Adrenal gland (tissue), 12 donors: ENCODE results near the gene ANKZF1. TPM values are rescaled to one million over a fixed set of nuclear protein-coding genes. Genes with fewer than 3 reads are reported as not detected.
A peak's percentile ranks its signal among the peaks of the same experiment; 100 is the strongest.

Experiments
- DNase-seq, 7 donors: peaks; one replicate each; pipeline ENCODE4 v3.0.0-alpha.2; 2019 to 2020
- H3K27ac ChIP-seq, 5 donors: fragments of 200-600 bp; sonication (generic) in 4 of 5; 1 replicate in 3 of 5; 2 replicates in 2 of 5; pipeline versions ENCODE4 v1.5.1 to v1.8.0; 2016 to 2020; ENCODE audit warnings: mild to moderate bottlenecking in 1 of 5
- H3K27me3 ChIP-seq: fragments of 200-600 bp; 2 replicates; pipeline ENCODE4 v1.8.0; 2021
- H3K36me3 ChIP-seq, 2 donors: fragments of 200-600 bp; replicated peaks in 1 of 2; 1 replicate in 1 of 2; 2 replicates in 1 of 2; pipeline versions ENCODE4 v1.5.1 to v1.8.0; 2018 to 2022
- H3K4me1 ChIP-seq, 2 donors: fragments of 200-600 bp; replicated peaks in 1 of 2; 1 replicate in 1 of 2; 2 replicates in 1 of 2; pipeline versions ENCODE4 v1.5.1 to v1.8.0; 2018 to 2021
- H3K4me3 ChIP-seq, 4 donors: fragments of 200-600 bp; sonication (generic) in 3 of 4; one replicate each; pipeline ENCODE4 v1.5.1; 2016 to 2018
- H3K9me3 ChIP-seq, 3 donors: fragments of 200-600 bp; sonication (generic) in 1 of 3; replicated peaks in 1 of 3; 1 replicate in 2 of 3; 2 replicates in 1 of 3; pipeline versions ENCODE4 v1.5.1 to v1.8.0; 2016 to 2021
- CTCF ChIP-seq, 6 experiments: fragments of 450-650 bp in 4 of 6; fragments of 200-600 bp in 2 of 6; sonication (generic) in 1 of 6; IDR thresholded peaks; 1 replicate in 5 of 6; 2 replicates in 1 of 6; pipeline versions ENCODE4 v1.5.1 to v1.8.0; 2016 to 2021; ENCODE audit warnings: antibody characterized with exemption in 6 of 6, mild to moderate bottlenecking in 2 of 6, moderate library complexity in 1 of 6
- POLR2A ChIP-seq, 2 donors: fragments of 450-650 bp; IDR thresholded peaks; one replicate each; pipeline ENCODE4 v1.6.1; 2017; ENCODE audit warnings: antibody characterized with exemption in 2 of 2, mild to moderate bottlenecking in 2 of 2, moderate library complexity in 1 of 2
- WGBS, 4 donors: extraction: QIAGEN DNeasy Blood & Tissue Kit in 2 of 4; methylation state at CpG; one replicate each; pipeline versions ENCODE4 v1.1.5 to v1.1.7; 2013 to 2017; 5-methylcytosine and 5-hydroxymethylcytosine counted together
- intact Hi-C, 2 donors: fragments of 100-400 bp; cut with DNase I; formaldehyde crosslinking; loops; one replicate each; pipeline versions ENCODE4 v1.14.1 to v1.15.0; 2022 to 2023
- polyA plus RNA-seq, 3 donors: library from polyadenylated mRNA; stranded (reverse); fragments of 200-250 nt in 2 of 3; fragments of 350-450 nt in 1 of 3; fragmentation: Illumina TruSeq in 1 of 3; extraction: RNeasy Lipid Tissue Mini Kit (QIAGEN cat#74804) in 1 of 3; gene quantifications; one replicate each; pipeline ENCODE4 v1.2.3, GENCODE V29; 2013 to 2014
- total RNA-seq, 9 donors: library from RNA; depleted of rRNA in 4 of 9; stranded (reverse); fragments of >200 nt in 4 of 9; fragments of 120-200 nt in 1 of 9; fragmentation: NEBNext Ultra II Directional in 1 of 9; extraction: Animal tissue kit (Norgen Biotek cat#: 25700) in 1 of 9; gene quantifications; one replicate each; pipeline versions ENCODE4 v1.1.0 to v1.2.4, GENCODE V29; 2013 to 2023
- donor health status: healthy with polysubstance abuse.
- donor health status: Bipolar disorder and iron deficiency.
- donor health status: DM: yes; HTN: yes; CAD: no.
- donor health status: DM: no; HTN: no; CAD: no.
- donor health status: DM: no; HTN: no; CAD: no.
- donor health status: DM: yes; HTN: yes; CAD: no.

The ANKZF1 gene
- total and polyA plus RNA-seq, 12 donors: 11.5 to 93.1 (median 37.6) TPM

DNA sequence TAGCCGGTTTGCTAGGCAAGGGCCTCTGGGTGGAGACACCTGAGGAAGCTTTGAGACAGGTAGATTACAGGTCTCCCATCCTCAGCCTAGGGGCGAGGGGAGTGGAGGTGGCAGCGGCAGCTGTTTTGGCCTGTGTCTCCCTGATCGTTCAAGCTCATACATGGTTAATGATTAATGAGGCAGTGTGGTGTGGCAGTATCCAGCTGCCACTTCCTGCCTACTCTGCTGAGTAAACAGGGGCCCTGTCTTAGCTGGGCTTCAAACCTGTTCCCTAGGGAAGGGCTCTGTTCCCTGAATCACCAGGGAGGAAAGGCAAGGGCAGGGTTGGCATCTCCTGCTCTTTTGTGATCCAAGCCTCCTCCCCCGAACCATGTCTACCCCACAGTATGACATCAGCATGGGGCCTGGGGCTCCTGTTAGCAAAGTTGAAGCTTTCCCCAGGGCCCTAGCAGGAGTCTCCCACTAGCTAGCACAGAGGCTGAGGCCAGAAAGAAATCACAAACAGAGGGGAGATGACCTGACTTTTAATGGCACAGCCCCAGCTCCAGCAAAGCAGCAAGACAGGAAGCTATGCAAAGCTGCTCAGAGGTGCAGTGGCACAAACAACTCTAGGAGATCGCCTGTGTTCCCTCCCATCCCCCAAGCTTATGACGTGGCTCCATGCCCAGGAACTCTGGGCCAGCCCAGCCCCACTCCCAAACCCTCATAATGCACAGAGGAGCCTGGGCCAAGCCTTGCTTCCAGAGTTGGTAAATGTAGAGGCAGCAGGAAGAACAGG is 19.8 kb downstream of the ANKZF1 start:
- Histone ChIP-seq H3K36me3 (peaks cover 0 to 17% of the 10 kb centered on the region in 2 donors), H3K27me3 (no peaks in the 10 kb centered on the region), H3K9me3 (no peaks in the 10 kb centered on the region), H3K4me3 (no peak overlapping the region), H3K4me1 (peaks cover 37 to 54% of the 10 kb centered on the region in 2 donors), H3K27ac (peak overlapping the region; percentile 29 to 90 (median 71))
- TF ChIP-seq CTCF (IDR thresholded peaks at IDR 0.05) (no peak), POLR2A (IDR thresholded peaks at IDR 0.05) (peak; percentile 23 to 65)
- WGBS, 4 donors: 29 to 63% (median 33%) methylated on average over 2 to 7 of the region's 7 CpGs
- peak; percentile 73 to 90 (median 87) for DNase-seq
- intact Hi-C loops: loop anchor here (10.0 kb wide), 1 partner anchor 45 kb away; no protein-coding TSS in a partner anchor

GRCh38 chr2:219250049-219250781 is 20.6 kb downstream of the ANKZF1 start:
- Histone ChIP-seq H3K9me3 (no peaks in the 10 kb centered on the region), H3K4me3 (no peak overlapping the region), H3K36me3 (peaks cover 0 to 17% of the 10 kb centered on the region in 2 donors), H3K27ac (peak overlapping the region in 4 of 5 donors; percentile 56 to 90 (median 74)), H3K27me3 (no peaks in the 10 kb centered on the region), H3K4me1 (peaks cover 30 to 51% of the 10 kb centered on the region in 2 donors)
- intact Hi-C loops: no loop called here
- no peak for TF ChIP-seq POLR2A (IDR thresholded peaks at IDR 0.05)
- no peak for TF ChIP-seq CTCF (IDR thresholded peaks at IDR 0.05)
- WGBS, 4 donors: 86 to 89% (median 87%) methylated on average over 15 to 22 of the region's 22 CpGs
- no peak for DNase-seq

DNA sequence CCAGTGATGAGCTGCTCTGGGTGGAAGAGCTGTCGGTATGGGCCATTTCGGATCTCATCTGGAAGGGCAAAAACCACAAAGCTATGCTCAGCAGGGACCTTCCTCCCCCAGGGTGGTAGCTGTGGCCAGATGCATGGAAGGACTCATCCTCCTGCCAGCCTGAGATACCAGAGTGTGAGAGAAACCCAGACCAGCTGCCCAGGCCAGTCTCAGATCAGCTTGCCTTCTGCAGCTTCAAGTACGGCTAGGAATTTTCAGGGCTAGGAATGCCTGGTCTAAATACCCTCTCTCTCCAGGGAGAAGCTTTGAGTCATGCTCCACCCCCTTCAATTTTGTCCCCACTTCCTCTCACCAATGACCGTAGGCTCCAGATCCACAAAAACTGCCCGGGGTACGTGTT is 22.1 kb downstream of the ANKZF1 start:
- Histone ChIP-seq H3K36me3 (peaks cover 0 to 17% of the 10 kb centered on the region in 2 donors), H3K27ac (peak overlapping the region in 2 of 5 donors; percentile 86 to 93), H3K9me3 (no peaks in the 10 kb centered on the region), H3K27me3 (no peaks in the 10 kb centered on the region), H3K4me1 (peaks cover 23 to 41% of the 10 kb centered on the region in 2 donors), H3K4me3 (no peak overlapping the region)
- no peak for DNase-seq
- 81 to 86% (median 83%) methylated on average over 6 of the region's 6 CpGs for WGBS, 4 donors
- intact Hi-C loops: no loop called here
- TF ChIP-seq CTCF (IDR thresholded peaks at IDR 0.05) (no peak), POLR2A (IDR thresholded peaks at IDR 0.05) (no peak)

GRCh38 chr2:219252084-219252483 is 22.5 kb downstream of the ANKZF1 start:
- H3K4me1 ChIP-seq: peaks cover 23 to 40% of the 10 kb centered on the region in 2 donors
- TF ChIP-seq CTCF (IDR thresholded peaks at IDR 0.05): no peak
- no peak for TF ChIP-seq POLR2A (IDR thresholded peaks at IDR 0.05)
- H3K9me3 ChIP-seq: no peaks in the 10 kb centered on the region
- WGBS, 4 donors: 73 to 100% (median 75%) methylated on average over 2 to 5 of the region's 5 CpGs
- intact Hi-C loops: no loop called here
- DNase-seq: no peak
- H3K27ac ChIP-seq: peak overlapping the region in 2 of 5 donors; percentile 86 to 93
- H3K27me3 ChIP-seq: no peaks in the 10 kb centered on the region
- H3K36me3 ChIP-seq: peaks cover 0 to 14% of the 10 kb centered on the region in 2 donors
- H3K4me3 ChIP-seq: no peak overlapping the region
